ENCODE data around the gene LRP1B.

LRP1B gene

DNA sequence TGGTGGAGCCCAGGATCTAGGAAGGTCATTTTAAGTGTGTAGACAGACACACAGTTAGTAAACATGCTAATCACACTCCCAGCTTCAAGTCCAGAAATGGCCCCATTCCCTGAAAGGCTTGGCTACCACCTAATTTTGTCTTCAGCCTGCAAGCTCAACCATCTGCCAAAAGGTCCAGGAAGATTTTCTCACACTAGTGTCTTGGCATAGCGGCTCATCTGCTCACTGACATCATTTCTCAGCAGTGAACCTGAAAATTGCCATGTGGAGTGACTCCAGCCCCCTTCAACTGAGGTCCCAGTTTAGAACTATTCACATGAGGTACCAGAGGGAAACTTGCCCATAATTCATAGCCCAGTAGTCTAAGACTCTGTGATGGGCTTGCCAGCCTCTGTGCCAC, 748.9 kb downstream of the LRP1B start:
- no peak for DNase-seq

- DNase-seq, result no peak
Observed at GRCh38 chr2:141380008-141380979, 750.5 kb downstream of the LRP1B start.

DNA sequence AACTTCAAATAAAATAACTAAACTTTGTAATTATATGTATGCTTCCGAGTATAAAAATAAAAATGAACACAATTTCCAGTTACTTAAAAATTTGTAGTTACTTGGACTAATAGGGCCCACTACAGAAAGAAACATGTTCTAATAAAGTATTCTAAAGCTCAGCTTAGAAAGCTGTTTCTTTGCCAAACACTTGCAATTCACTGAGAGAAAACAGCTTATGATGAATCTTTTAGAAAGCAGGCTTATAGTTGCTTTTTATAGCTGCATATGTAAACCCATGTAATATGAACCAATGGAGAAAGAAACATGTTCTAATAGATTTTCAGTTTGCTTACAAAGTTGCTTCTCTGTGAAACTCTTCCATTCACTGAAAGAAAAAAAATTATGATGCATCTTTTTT, 766.0 kb downstream of the LRP1B start:
- DNase-seq, result no peak

GRCh38 chr2:141362311-141362710, 768.5 kb downstream of the LRP1B start:
- no peak for DNase-seq

GRCh38 chr2:141348481-141348880, 782.3 kb downstream of the LRP1B start:
- DNase-seq, result no peak

GRCh38 chr2:141341444-141341843, 789.4 kb downstream of the LRP1B start:
- no peak for DNase-seq

DNA sequence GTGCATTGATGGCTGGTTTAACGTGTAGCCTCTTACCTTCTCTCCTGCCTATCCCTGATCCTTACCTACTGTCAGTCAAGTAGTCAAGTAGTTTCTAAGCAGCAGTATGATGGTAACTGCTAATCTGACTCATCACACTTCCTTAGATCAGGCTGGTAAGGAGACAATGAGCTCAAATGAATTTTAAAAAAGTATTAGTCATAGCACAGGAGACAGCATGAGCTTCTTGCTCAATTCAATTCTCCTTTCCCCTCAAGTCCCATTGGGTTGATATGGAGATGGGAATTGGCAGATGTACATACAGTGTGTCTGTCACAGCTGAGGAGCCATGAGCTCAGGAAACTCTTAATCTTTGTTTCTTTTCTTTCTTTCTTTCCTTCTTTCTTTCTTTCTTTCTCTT, 799.7 kb downstream of the LRP1B start:
- no peak for DNase-seq

DNA sequence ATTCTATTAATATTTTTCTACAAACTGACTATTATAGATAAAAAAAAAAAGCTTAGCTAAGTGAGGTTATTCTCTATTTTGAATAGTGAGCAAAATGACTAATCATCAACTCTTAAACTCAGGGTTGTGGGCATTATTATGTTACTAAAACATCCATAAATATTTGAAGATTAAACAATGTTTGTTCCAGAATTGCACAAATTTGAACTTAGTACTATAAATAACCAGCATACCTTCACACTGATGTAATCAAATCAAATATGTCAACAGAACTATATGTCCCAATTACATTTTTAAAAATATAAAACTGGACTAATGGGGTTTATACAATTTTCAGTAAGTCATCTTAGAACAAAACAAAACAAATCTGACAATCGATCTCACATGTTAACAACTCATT, 800.9 kb downstream of the LRP1B start:
- DNase-seq, result no peak

DNA sequence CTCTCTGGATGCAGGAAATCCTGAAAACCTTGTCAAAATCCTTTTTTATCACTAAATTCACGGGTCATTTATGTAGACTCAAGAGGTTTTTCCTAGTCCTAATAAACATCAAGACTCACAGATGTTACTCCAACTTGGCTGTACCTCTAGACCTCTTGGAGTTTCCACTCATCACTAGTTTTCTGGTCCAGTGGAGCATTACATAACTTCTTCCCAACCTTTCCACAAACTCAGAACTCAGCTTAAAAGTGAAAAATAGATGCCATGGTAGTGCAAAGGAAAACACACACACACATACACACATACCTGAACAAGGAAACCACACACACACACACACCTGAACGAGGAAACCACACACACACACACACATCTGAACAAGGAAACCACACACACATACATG, 807.2 kb downstream of the LRP1B start:
- DNase-seq, result no peak

DNA sequence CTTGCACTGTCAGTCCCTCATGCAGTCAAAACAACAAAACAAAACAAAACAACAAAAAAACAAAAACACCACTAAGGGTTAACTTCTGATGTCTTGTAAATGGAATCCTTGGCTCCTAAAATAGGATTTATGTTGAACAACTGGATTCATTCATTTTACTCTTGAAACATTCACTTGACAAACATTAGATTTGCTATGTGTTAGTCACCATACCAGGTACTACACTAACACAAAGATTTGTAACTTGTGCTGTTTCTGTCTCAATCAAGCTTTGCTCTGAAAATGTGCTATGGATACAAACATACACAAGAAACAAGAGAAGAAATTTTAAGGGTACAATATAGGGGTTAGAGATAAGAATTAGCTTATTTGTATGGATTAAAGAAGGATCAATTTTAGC, 812.8 kb downstream of the LRP1B start:
- no peak for DNase-seq

DNA sequence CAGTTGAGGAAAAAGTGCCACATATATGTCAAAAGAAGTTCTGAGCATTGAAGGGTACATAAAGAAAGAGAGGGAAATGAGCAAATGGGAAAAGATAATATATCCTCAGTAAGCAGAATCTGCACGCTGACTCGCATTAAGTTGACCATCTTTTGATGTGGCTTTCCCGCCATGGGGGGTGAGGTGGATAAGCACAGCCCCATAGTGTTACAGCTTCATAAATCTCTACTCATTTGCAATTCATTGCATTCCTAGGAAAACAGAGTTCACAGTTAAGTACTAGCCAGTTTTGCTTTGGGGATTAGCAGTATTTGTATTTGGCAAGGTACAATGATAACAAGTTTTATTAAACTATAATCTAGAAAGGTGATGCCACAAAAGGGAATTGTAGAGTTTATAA, 814.2 kb downstream of the LRP1B start:
- no peak for DNase-seq

DNA sequence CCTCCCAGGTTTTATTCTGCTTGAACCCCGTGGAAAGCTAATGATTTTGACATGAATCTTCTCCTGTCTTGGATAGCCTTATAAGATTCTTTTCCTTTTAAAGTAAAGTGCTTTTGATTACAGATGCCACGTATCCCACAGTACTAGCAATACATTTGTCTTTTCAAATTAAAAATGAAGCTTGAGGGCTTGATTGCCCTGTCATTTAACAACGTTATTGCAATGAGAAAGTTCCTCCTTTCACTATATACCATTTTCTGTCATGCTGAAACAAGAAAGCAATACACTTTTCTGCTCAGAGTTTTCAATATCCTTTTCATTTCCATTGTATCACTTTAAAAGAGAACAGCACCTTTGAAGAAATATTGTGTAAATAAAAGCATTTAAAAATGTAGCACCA, 814.7 kb downstream of the LRP1B start:
- no peak for DNase-seq

DNA sequence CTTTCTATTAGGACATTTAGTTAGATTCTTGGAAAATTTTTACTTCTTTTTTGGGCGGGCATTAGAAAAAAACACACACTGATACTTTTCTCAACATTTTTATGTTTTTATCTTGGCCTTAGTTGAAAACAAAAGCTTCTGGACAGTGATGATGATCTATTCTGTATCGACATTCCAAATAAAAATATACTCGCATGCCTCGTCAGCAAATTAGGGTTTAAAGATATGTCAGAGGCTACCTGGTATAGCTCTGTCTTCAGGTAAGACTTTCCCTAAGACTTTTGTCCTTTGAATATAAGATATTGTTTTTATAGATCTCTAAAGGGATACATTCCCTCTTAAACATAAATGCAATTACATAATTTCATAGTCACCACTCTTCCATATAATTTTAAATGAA, 816.8 kb downstream of the LRP1B start:
- no peak for DNase-seq

GRCh38 chr2:141311430-141311829, 819.4 kb downstream of the LRP1B start:
- no peak for DNase-seq

GRCh38 chr2:141306368-141306767, 824.4 kb downstream of the LRP1B start:
- no peak for DNase-seq

- no peak for DNase-seq
Observed at GRCh38 chr2:141301551-141301950, 829.3 kb downstream of the LRP1B start.

GRCh38 chr2:141280037-141280436, 850.8 kb downstream of the LRP1B start:
- no peak for DNase-seq

- DNase-seq, result no peak
Observed at GRCh38 chr2:141271346-141271745, 859.5 kb downstream of the LRP1B start.

DNA sequence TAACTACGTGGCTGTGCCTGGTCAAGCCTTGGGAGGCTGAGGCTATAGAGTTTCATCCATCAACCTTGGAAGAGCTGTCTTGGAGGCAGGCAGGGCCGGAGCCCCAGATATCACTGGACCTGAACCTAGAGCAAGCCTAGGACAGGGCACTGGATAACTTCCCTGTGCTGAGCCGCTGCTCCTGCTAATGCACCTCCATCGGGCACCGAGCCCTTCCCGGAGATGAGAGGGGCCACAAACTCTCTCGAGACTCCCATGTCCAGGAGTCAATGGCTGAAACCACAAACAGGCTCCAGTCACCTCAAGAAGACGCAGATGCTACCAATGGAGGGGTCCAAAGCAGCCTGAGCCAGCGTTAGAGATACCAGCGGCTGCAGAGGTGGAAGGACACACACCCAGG, 866.0 kb downstream of the LRP1B start:
- DNase-seq, result no peak

DNA sequence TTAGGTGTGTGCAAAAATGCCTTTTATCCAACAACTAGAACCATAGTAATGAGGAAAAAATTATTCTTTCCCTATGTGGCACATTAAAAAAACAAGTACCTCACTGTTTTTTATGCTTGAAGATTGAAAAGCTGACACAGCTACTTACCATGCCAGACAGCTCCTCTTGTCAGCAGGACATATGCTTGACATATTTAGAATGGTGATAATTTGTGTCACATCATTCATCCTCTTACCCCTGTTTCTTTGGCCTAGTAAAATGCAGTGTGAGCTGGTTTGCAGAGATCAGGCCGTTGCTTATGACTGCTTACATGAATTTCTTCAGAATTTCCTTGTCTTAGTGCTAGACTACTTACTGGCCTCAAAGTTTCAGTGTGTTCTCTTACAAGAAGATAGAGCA, 869.9 kb downstream of the LRP1B start:
- DNase-seq, result no peak

DNA sequence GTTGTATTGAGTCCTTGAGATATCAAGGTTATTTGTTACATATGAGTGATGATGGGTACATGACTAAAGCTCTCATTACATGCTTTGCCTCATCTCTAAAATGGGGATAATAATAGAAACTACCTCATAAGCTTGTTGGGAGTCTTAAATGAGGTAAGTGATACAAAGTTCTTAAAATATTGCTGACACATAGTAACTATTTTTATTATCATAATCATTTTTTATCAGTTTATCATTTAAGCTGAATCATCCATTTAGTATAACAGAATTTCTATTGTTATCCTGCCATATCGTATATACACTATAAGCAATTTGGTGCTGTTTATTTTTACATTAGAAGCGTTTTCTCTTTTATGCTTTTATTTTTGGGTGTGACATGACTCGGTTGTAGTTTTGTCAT, 871.1 kb downstream of the LRP1B start:
- no peak for DNase-seq

DNA sequence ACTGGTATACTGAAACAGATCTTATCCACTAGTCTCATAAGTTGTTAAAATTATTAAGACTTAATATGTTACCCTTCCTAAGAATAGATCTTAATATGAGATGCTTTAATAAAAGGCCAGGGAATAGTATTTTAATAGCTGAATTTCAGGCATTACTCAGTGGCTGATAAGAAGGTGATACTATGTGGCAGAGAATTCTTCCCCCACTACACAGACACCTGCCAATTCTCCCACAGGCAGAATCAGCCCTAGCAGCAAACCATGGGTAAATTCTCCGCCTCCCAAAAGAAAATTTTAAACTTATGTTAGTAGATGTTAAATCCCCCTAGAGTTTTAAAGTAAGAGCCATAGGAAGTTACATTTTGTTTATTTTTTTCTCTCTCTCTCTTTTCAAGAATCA, 888.8 kb downstream of the LRP1B start:
- DNase-seq, result no peak

DNA sequence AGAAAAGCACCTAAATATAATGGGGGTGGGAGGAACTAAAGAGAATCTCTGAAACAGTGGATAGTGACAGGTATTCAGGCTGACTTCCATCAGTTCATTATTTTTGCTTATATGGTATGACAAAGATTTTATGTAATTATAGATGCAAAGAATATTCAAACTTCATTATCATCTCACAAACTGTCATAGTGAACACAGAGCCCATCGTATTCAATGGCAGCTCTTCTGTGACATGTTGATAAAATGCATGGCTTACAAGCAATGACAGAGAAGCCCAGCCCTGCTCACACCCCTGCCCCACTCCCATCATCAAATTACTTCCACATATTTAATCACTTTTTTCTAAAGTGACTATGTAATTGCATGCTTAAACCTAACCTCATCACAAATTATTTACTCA, 904.3 kb downstream of the LRP1B start:
- no peak for DNase-seq

DNA sequence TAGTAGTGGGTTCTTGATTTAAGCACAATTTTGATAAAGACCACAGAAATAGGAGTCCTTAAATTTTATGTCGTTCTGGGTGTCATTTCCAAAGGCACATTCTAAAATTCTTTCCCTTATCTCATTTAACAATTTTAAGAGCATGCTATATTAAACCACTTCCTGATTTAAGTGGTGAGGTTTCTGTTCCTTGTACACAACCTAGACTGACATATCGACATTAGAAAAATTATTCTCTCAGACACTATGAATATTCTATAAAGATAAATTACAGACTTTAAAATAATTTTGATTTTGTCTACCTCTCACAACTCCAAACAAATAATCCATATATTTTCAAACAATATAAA, 923.8 kb downstream of the LRP1B start:
- peak; percentile 26 for DNase-seq

DNA sequence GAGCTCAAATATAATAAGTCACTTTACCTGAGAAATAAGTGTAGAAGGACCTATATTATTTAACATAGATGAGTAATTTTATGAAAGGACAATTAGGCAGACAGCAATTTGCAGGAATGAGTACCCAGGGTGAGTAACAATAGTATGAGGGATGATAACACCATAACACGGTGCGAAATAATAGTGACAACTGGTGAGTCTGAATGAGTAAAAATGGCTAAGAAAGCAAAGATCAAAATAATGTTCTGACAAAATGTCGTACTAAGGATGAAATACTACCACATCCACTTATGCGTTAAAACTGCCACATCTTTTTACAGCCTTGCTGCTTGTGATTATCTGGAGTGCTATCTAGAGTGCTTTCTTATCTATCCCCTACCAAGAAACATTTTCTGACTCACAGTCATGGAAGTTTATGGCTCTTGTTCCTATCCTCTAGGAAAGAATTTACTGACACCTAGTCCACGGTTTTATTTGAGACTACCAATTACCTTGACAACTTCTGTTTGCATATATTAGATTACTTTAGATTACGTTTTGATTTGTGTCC, 929.7 kb downstream of the LRP1B start:
- no peak for DNase-seq
